HG02610 (cell line): ENCODE results near the gene BNIP5.

Source experiments
- ATAC-seq: cut with Tn5 transposase; IDR thresholded peaks from one replicate; pipeline ENCODE4 v1.9.1; 2021; ENCODE audit warnings: mild to moderate bottlenecking, moderate library complexity; ENCODE audit not compliant: unreplicated experiment

The BNIP5 gene

GRCh38 chr6:36336779-36337241 is at the start of gene BNIP5:
BNIP5 (minus strand) TSS chr6:36336888; CDS start chr6:36330690, 6,198 bp downstream.
- ATAC-seq, result no peak

GRCh38 chr6:36384095-36384494 is 47.4 kb upstream of the BNIP5 start:
- no peak for ATAC-seq

GRCh38 chr6:36383606-36384005 is 46.9 kb upstream of the BNIP5 start:
- ATAC-seq, result no peak

- ATAC-seq, result no peak
These were observed 46.3 kb upstream of the BNIP5 start for GRCh38 chr6:36382976-36383375.

GRCh38 chr6:36381502-36382389 is 45.1 kb upstream of the BNIP5 start:
- ATAC-seq, result no peak

GRCh38 chr6:36380166-36380565 is 43.5 kb upstream of the BNIP5 start:
- no peak for ATAC-seq

GRCh38 chr6:36378936-36379335 is 42.2 kb upstream of the BNIP5 start:
- no peak for ATAC-seq

GRCh38 chr6:36378243-36378920 is 41.7 kb upstream of the BNIP5 start:
- no peak for ATAC-seq

- ATAC-seq, result no peak
These were observed 40.9 kb upstream of the BNIP5 start for GRCh38 chr6:36377594-36377993.

- ATAC-seq, result no peak
These were observed 40.1 kb upstream of the BNIP5 start for GRCh38 chr6:36376742-36377141.

GRCh38 chr6:36376183-36376582 is 39.5 kb upstream of the BNIP5 start:
- ATAC-seq, result no peak

GRCh38 chr6:36375644-36376155 is 39.0 kb upstream of the BNIP5 start:
- ATAC-seq, result no peak

- ATAC-seq, result no peak
These were observed 38.3 kb upstream of the BNIP5 start for GRCh38 chr6:36374972-36375371.

- ATAC-seq, result no peak
These were observed 37.5 kb upstream of the BNIP5 start for GRCh38 chr6:36374194-36374593.

- ATAC-seq, result no peak
These were observed 36.8 kb upstream of the BNIP5 start for GRCh38 chr6:36373368-36374019.

- no peak for ATAC-seq
These were observed 35.4 kb upstream of the BNIP5 start for GRCh38 chr6:36372088-36372487.

GRCh38 chr6:36371211-36371610 is 34.5 kb upstream of the BNIP5 start:
- ATAC-seq, result no peak

- ATAC-seq, result no peak
These were observed 34.0 kb upstream of the BNIP5 start for GRCh38 chr6:36370638-36371037.

- no peak for ATAC-seq
These were observed 32.5 kb upstream of the BNIP5 start for GRCh38 chr6:36368921-36369865.

- no peak for ATAC-seq
These were observed 31.7 kb upstream of the BNIP5 start for GRCh38 chr6:36368421-36368820.
